Measurements from ENCODE around the gene UNC119. TPM values are rescaled to one million over a fixed set of nuclear protein-coding genes. Genes with fewer than 3 reads are reported as not detected.

The UNC119 gene
- total and polyA plus RNA-seq, 2 of the 13 experiments (the other 11 are each of a cell fraction or from before 2014, with no cell fraction given) = 10.4 to 63.1 TPM

GRCh38 chr17:28552176-28552999 is at the start of gene UNC119 (continued):
- TF ChIP-seq ZSCAN31 (CRISPR knock-in tag; IDR thresholded peaks at IDR 0.05; ENCODE audit: low read depth) (peak; percentile 51; the same call in 1 of the 2 replicates), ZSCAN20 (CRISPR knock-in tag; IDR thresholded peaks at IDR 0.05; ENCODE audit: borderline replicate concordance) (0 out of 2 replicates have a peak, but pooled peaks have one; percentile 62), ZNF574 (CRISPR knock-in tag; IDR thresholded peaks at IDR 0.05) (peak; percentile 36), TAF1 (CRISPR knock-in tag; IDR thresholded peaks at IDR 0.05) (peak; percentile 61; the same call in 1 of the 2 replicates), HDAC1 (CRISPR knock-in tag; IDR thresholded peaks at IDR 0.05) (peak; percentile 52; the same call in 1 of the 2 replicates), ZNF773 (CRISPR knock-in tag; IDR thresholded peaks at IDR 0.05; ENCODE audit: borderline replicate concordance) (peak; percentile 62; the same call in 1 of the 2 replicates), ZNF784 (CRISPR knock-in tag; IDR thresholded peaks at IDR 0.05; ENCODE audit: borderline replicate concordance) (0 out of 2 replicates have a peak, but pooled peaks have one; percentile 45), ETV5 (CRISPR knock-in tag; IDR thresholded peaks at IDR 0.05; ENCODE audit: borderline replicate concordance) (peak; percentile 6; the same call in 1 of the 2 replicates), ZNF746 (CRISPR knock-in tag; IDR thresholded peaks at IDR 0.05) (peak; percentile 44; the same call in 1 of the 2 replicates), ZXDC (CRISPR knock-in tag; IDR thresholded peaks at IDR 0.05) (no peak), PRMT3 (CRISPR knock-in tag; IDR thresholded peaks at IDR 0.05; ENCODE audit: borderline replicate concordance, low read depth) (no peak), KDM4B (CRISPR knock-in tag; IDR thresholded peaks at IDR 0.05) (no peak), NONO (IDR thresholded peaks at IDR 0.05) (no peak), NONO (CRISPR knock-in tag; conservative IDR thresholded peaks at IDR 0.05) (0 out of 2 replicates have a peak, but pooled peaks have one; percentile 23), ZNF768 (CRISPR knock-in tag; IDR thresholded peaks at IDR 0.05) (peak; percentile 55; the same call in 1 of the 2 replicates), ZNF329 (CRISPR knock-in tag; IDR thresholded peaks at IDR 0.05; ENCODE audit: low read depth) (no peak; the same call in 1 of the 2 replicates), ZNF468 (CRISPR knock-in tag; IDR thresholded peaks at IDR 0.05) (0 out of 2 replicates have a peak, but pooled peaks have one; percentile 28), ARHGAP35 (CRISPR knock-in tag; IDR thresholded peaks at IDR 0.05; ENCODE audit: borderline replicate concordance) (0 out of 2 replicates have a peak, but pooled peaks have one; percentile 31), SRY (CRISPR knock-in tag; IDR thresholded peaks at IDR 0.05) (peak; percentile 64; the same call in 1 of the 2 replicates), ELF3 (CRISPR knock-in tag; IDR thresholded peaks at IDR 0.05) (0 out of 2 replicates have a peak, but pooled peaks have one; percentile 16), IKZF4 (CRISPR knock-in tag; IDR thresholded peaks at IDR 0.05; ENCODE audit: borderline replicate concordance, low read depth, not compliant biosample characterization) (no peak), POLR2A (IDR thresholded peaks at IDR 0.05; ENCODE audit: insufficient read depth in 1 of 2, low read depth in 2 of 2, low read length in 2 of 2) (peak; percentile 56 to 70)
